IPS-20b (cell line): ENCODE measurements around the gene TMSB4Y.

Experiments used
- H3K27ac ChIP-seq: one replicate; pipeline ENCODE4 v1.5.1; 2013; ENCODE audit warnings: low read length
- H3K27me3 ChIP-seq: 2 replicates; pipeline ENCODE4 v1.6.1; 2013; ENCODE audit warnings: mild to moderate bottlenecking, low read length, inconsistent platforms; ENCODE audit not compliant: insufficient read depth
- H3K36me3 ChIP-seq: 2 replicates; pipeline ENCODE4 v1.6.1; 2013; ENCODE audit warnings: low read depth, mild to moderate bottlenecking, inconsistent platforms, low read length, moderate library complexity; ENCODE audit not compliant: insufficient read depth
- H3K4me1 ChIP-seq: 2 replicates; pipeline ENCODE4 v1.6.1; 2013; ENCODE audit warnings: mild to moderate bottlenecking, control low read depth, inconsistent platforms, low read length, moderate library complexity; ENCODE audit not compliant: insufficient read depth
- H3K4me3 ChIP-seq: 2 replicates; pipeline ENCODE4 v1.5.1; 2013; ENCODE audit warnings: mild to moderate bottlenecking, low read length, inconsistent platforms
- H3K9ac ChIP-seq: 2 replicates; pipeline ENCODE4 v1.6.1; 2013; ENCODE audit warnings: low read depth, mild to moderate bottlenecking, inconsistent platforms, low read length, moderate library complexity
- H3K9me3 ChIP-seq: 2 replicates; pipeline ENCODE4 v1.6.1; 2013; ENCODE audit warnings: mild to moderate bottlenecking, low read depth, low read length, inconsistent platforms; ENCODE audit not compliant: insufficient read depth

TMSB4Y gene

GRCh38 chrY:13754661-13755060 lies 51.0 kb downstream of the TMSB4Y start:
- H3K27ac ChIP-seq = no peak overlapping the region
- H3K4me3 ChIP-seq = no peak overlapping the region
- no peaks in the 10 kb centered on the region for H3K9me3 ChIP-seq
- no peak overlapping the region for H3K9ac ChIP-seq
- H3K27me3 ChIP-seq = no peaks in the 10 kb centered on the region
- H3K4me1 ChIP-seq = peaks cover 6% of the 10 kb centered on the region
- H3K36me3 ChIP-seq = peaks cover 49% of the 10 kb centered on the region
